RWPE2 (cell line): ENCODE measurements around the gene PIP4K2A.

Source experiments
- ATAC-seq: fragments of 200-7000 bp; cut with Tn5 transposase; 3 replicates; pipeline ENCODE4 v1.9.1; 2021; ENCODE audit warnings: low read depth
- DNase-seq: peaks from one replicate; pipeline ENCODE4 v3.0.0-alpha.2; 2020; ENCODE audit warnings: low spot score
- H3K27ac ChIP-seq: fragments of 450-650 bp; 2 replicates; pipeline ENCODE4 v1.5.1; 2017; ENCODE audit warnings: mild to moderate bottlenecking; ENCODE audit not compliant: poor library complexity, severe bottlenecking
- H3K27me3 ChIP-seq: fragments of 250-450 bp; sonication (Bioruptor Pico); 2 replicates; pipeline ENCODE4 v1.5.1; 2021; ENCODE audit warnings: mild to moderate bottlenecking, moderate library complexity; ENCODE audit not compliant: insufficient read depth, poor library complexity, severe bottlenecking
- H3K36me3 ChIP-seq: fragments of 250-450 bp; sonication (Bioruptor Pico); 2 replicates; pipeline ENCODE4 v1.5.1; 2020; ENCODE audit warnings: low read depth, mild to moderate bottlenecking, moderate library complexity
- H3K4me1 ChIP-seq: fragments of 250-450 bp; sonication (Bioruptor Pico); 2 replicates; pipeline ENCODE4 v1.5.1; 2021; ENCODE audit warnings: mild to moderate bottlenecking, moderate library complexity; ENCODE audit not compliant: insufficient read depth, poor library complexity, severe bottlenecking
- H3K4me3 ChIP-seq: fragments of 250-450 bp; sonication (Bioruptor Pico); 2 replicates; pipeline ENCODE4 v1.5.1; 2021; ENCODE audit warnings: mild to moderate bottlenecking, moderate library complexity; ENCODE audit not compliant: severe bottlenecking
- H3K9me3 ChIP-seq: fragments of 250-450 bp; sonication (Bioruptor Pico); 2 replicates; pipeline ENCODE4 v1.5.1; 2021; ENCODE audit warnings: mild to moderate bottlenecking, moderate library complexity; ENCODE audit not compliant: severe bottlenecking
- CTCF ChIP-seq: fragments of 450-650 bp; IDR thresholded peaks from one replicate; pipeline ENCODE4 v1.5.1; 2017; ENCODE audit warnings: mild to moderate bottlenecking, moderate library complexity; ENCODE audit not compliant: poor library complexity, severe bottlenecking

The PIP4K2A gene

GRCh38 chr10:22727663-22728062, 13.3 kb upstream of the PIP4K2A start:
- DNase-seq (no peak), ATAC-seq (no peak)
- Histone ChIP-seq H3K4me3 (no peak overlapping the region), H3K36me3 (no peaks in the 10 kb centered on the region), H3K27ac (no peak overlapping the region), H3K9me3 (no peaks in the 10 kb centered on the region), H3K4me1 (no peaks in the 10 kb centered on the region), H3K27me3 (no peaks in the 10 kb centered on the region)
- TF ChIP-seq CTCF: no peak

- Histone ChIP-seq H3K27me3 (no peaks in the 10 kb centered on the region), H3K36me3 (no peaks in the 10 kb centered on the region), H3K4me1 (no peaks in the 10 kb centered on the region), H3K4me3 (no peak overlapping the region), H3K27ac (no peak overlapping the region), H3K9me3 (no peaks in the 10 kb centered on the region)
- DNase-seq: no peak
- TF ChIP-seq CTCF: no peak
- no peak for ATAC-seq
These were observed 12.7 kb upstream of the PIP4K2A start for GRCh38 chr10:22727112-22727511.

- no peak overlapping the region for H3K27ac ChIP-seq
- TF ChIP-seq CTCF: no peak
- H3K4me3 ChIP-seq: no peak overlapping the region
These were observed 10.4 kb upstream of the PIP4K2A start for GRCh38 chr10:22724773-22725172.

GRCh38 chr10:22723783-22724182, 9.4 kb upstream of the PIP4K2A start:
- Histone ChIP-seq H3K36me3 (no peaks in the 10 kb centered on the region), H3K4me1 (no peaks in the 10 kb centered on the region), H3K27ac (no peak overlapping the region), H3K27me3 (no peaks in the 10 kb centered on the region), H3K9me3 (no peaks in the 10 kb centered on the region), H3K4me3 (no peak overlapping the region)
- DNase-seq (no peak), ATAC-seq (no peak)
- no peak for TF ChIP-seq CTCF

More at GRCh38 chr10:22724773-22725172, 10.4 kb upstream of the PIP4K2A start:
- Histone ChIP-seq H3K36me3 (no peaks in the 10 kb centered on the region), H3K9me3 (no peaks in the 10 kb centered on the region), H3K27me3 (no peaks in the 10 kb centered on the region), H3K4me1 (no peaks in the 10 kb centered on the region)
- DNase-seq (no peak), ATAC-seq (no peak)

GRCh38 chr10:22723343-22723779, 9.0 kb upstream of the PIP4K2A start:
- no peaks in the 10 kb centered on the region for H3K27me3 ChIP-seq
- no peak overlapping the region for H3K4me3 ChIP-seq
- DNase-seq (no peak), ATAC-seq (no peak)
- no peaks in the 10 kb centered on the region for H3K36me3 ChIP-seq
- H3K9me3 ChIP-seq: no peaks in the 10 kb centered on the region
- no peaks in the 10 kb centered on the region for H3K4me1 ChIP-seq
- no peak overlapping the region for H3K27ac ChIP-seq
- no peak for TF ChIP-seq CTCF
